Measurements from ENCODE around the gene MTHFD2L.

MTHFD2L gene

DNA sequence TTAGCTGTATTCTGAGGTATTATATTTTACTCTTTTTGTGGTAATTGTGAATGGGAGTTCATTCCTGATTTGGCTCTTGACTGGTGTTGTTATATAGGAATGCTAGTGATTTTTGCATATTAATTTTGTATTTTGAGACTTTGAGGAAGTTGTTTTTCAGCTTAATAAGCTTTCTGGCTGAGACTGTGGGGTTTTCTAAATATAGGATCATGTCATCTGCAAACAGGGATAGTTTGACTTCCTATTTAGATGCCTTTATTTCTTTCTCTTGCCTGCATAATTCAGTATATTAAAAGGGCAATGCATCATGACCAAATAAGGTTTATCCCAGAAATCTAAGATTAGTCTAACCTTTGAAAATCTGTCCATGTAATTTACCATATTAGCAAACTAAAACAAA is 105.6 kb downstream of the MTHFD2L start:
- DNase-seq, result no peak
- TF ChIP-seq POLR2A (IDR thresholded peaks at IDR 0.05; ENCODE audit: low read length), result no peak
- no peak for TF ChIP-seq GATA1 (IDR thresholded peaks at IDR 0.05; ENCODE audit: low read depth, low read length)

DNA sequence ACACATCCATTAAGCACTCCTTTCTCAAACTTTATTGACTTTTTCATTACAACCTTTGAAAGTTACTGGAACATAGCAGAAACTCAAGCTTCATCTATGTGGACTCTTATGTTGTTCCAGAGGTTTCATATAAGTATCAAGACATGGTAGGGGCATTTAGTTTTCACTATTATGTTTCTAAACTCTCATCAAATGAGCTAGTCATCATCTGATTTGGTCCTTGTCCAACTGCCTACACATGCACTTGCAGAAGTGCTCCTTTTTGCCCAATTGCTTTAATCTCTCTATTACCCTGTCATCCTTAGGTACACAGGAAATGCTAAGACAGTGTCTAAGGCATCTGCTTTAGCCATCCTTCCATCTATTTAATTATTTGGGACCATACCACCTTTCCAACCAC is 108.2 kb downstream of the MTHFD2L start:
- DNase-seq, result no peak
- TF ChIP-seq POLR2A (IDR thresholded peaks at IDR 0.05; ENCODE audit: low read length) (no peak), GATA1 (IDR thresholded peaks at IDR 0.05; ENCODE audit: low read depth, low read length) (no peak)

DNA sequence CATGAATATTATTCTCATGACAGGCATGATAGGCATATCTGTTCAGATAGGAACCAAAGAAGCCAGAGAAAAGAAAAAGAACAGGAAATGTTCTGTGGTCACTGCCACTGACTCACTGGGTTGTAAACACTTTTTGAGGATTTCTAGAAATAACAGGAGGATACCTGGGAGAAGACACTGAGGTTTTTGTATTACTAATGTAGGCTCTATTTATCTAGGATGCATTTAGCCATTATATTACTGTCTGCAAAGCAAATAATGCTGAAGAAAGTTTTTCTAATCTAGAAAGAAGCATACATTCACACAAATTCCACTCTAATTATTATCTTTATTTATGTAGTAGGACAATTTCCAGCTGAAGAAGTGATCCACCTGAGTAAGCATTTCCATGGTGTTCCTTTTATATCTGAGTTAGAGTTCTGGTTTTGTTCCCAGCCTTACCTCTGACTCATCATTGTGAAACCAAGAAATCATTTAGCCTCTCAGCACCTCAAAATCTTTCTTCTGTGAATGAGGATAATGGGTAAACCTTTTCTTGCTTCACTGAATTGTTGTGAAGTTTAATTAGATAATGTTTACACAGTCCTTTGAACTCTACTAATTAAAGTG is 110.2 kb downstream of the MTHFD2L start:
- TF ChIP-seq GATA1 (IDR thresholded peaks at IDR 0.05; ENCODE audit: low read depth, low read length) (no peak), POLR2A (IDR thresholded peaks at IDR 0.05; ENCODE audit: low read length) (no peak)
- DNase-seq, result no peak

DNA sequence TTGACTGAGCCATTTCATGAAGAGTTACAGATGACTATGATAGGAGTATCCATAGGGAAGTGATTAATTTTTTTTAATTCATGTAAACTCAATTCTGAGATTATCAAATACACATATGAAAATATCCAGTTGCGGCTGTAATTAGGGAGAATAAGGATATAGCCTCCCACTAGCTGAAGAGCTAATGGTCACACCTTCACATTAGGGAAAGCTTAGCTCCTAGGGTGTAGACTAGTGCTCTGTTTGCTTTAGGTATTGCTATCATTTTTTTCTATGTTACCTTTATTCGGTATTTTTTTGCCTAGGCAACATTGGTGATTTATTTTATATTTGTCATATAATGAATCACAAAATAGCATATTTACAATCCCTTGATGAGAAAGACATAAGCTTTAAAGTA is 110.7 kb downstream of the MTHFD2L start:
- no peak for DNase-seq
- TF ChIP-seq POLR2A (IDR thresholded peaks at IDR 0.05; ENCODE audit: low read length), result no peak
- no peak for TF ChIP-seq GATA1 (IDR thresholded peaks at IDR 0.05; ENCODE audit: low read depth, low read length)

DNA sequence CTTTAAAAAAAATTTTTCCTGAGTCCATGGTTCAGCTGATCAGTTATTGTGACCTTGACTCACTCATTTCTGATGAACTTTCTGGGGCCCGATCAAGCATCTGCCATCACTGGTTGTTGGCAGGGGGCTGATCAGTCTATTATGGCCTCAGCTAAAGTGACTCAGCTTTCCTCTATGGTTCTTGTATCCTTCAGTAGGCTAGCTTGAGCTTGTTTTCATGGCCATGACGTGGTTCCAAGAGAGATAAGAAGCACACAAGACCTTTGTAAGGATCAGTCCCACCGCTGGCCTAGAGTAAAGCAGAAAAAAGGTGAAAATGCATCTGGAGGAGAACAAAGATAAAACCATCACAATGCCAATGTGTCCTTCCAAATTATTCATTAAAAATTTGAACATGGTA is 120.6 kb downstream of the MTHFD2L start:
- TF ChIP-seq GATA1 (IDR thresholded peaks at IDR 0.05; ENCODE audit: low read depth, low read length), result no peak
- no peak for TF ChIP-seq POLR2A (IDR thresholded peaks at IDR 0.05; ENCODE audit: low read length)
- no peak for DNase-seq

DNA sequence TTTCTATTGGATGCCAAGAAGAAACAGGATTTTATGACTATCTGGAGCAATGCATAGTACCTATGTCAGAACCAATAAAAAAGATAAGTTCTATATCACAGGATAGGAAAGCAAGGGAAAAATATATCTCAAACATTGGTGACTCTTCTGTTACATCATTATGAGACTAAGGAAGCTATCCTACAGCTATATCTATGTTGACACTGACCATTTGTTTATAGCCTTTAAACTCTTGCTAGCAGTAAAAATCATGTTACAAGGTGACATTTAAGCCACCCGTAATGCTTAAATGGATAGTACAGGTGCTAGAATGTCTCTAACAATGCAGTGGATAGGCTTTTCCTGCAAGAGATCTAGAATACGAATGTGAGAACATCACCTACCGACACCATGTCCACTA is 121.8 kb downstream of the MTHFD2L start:
- no peak for DNase-seq
- TF ChIP-seq POLR2A (IDR thresholded peaks at IDR 0.05; ENCODE audit: low read length) (no peak), GATA1 (IDR thresholded peaks at IDR 0.05; ENCODE audit: low read depth, low read length) (no peak)

DNA sequence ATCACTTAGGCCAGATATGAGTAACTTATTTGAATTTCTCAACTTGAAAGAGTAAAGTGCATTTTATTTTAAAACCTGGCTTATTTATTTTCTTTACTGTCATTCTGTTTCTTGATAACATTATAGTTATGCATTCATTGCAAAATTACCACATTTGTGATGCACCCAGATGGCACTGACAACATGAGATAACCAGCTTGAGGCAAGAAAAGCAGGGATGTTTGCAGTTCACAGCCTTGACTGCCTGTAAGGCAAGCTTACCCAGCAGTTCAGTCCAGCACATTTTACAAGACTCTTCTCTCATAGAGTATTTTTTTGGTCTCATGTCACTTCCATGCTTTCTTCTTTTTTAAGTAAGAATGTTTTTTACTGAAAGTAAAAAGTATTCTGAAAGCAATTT is 125.0 kb downstream of the MTHFD2L start:
- TF ChIP-seq POLR2A (IDR thresholded peaks at IDR 0.05; ENCODE audit: low read length) (no peak), GATA1 (IDR thresholded peaks at IDR 0.05; ENCODE audit: low read depth, low read length) (no peak)
- DNase-seq, result peak; percentile 38 to 41

DNA sequence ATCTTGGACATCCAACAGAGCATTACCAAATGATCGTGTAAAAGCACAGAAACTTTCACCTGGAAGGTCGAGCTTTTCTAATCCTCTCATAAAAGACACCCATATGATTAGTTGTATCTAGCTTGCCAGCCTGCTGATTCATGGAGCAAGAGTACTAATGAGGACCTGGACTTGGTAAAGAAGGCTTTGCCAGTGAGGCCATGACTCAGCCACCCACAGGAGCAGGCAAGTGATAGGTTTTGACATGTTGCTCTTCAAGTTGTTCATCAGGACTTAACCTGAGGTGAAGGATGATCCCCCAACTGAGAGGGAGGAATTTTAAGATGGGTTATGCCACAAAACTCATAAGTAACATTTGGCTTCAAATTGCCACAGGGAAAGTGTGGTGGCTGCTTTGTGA is 125.7 kb downstream of the MTHFD2L start:
- TF ChIP-seq GATA1 (IDR thresholded peaks at IDR 0.05; ENCODE audit: low read depth, low read length) (no peak), POLR2A (IDR thresholded peaks at IDR 0.05; ENCODE audit: low read length) (no peak)
- DNase-seq, result peak; percentile 3 to 50

DNA sequence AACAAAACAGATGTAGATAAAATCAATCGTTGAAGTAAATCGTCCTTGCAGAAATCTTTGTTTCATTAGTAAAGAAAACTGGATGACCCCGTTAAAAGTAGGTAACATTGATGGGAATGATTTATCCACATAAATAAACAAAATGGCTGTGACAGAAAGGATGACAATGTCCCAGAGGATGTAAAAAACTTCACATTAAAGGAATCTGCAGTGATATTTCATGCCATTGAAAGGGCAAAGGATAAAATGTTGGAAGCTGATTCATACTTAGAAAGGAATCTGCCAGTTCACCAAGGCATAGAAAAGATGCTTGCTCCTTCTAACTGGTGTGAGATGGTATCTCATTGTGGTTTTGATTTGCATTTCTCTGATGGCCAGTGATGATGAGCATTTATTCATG is 126.1 kb downstream of the MTHFD2L start:
- no peak for DNase-seq
- no peak for TF ChIP-seq POLR2A (IDR thresholded peaks at IDR 0.05; ENCODE audit: low read length)
- TF ChIP-seq GATA1 (IDR thresholded peaks at IDR 0.05; ENCODE audit: low read depth, low read length), result no peak

DNA sequence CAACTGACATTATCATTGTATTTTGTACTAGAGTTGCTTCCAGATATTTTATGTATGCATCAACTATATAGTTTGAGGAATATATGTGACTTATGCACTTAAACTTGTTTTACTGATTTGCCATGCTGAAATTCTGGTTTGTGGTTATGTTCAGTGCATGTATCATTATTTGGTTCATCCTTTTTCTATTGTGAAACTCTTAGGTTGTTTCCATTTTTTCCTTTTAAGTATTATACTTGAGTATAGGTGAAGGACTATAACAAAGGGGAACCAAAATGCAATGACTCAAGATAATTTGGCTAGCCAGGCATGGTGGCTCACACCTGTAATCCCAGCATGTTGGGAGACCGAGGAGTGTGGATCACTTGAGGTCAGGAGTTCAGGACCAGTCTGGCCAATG is 129.2 kb downstream of the MTHFD2L start:
- no peak for TF ChIP-seq GATA1 (IDR thresholded peaks at IDR 0.05; ENCODE audit: low read depth, low read length)
- no peak for TF ChIP-seq POLR2A (IDR thresholded peaks at IDR 0.05; ENCODE audit: low read length)
- DNase-seq, result no peak

DNA sequence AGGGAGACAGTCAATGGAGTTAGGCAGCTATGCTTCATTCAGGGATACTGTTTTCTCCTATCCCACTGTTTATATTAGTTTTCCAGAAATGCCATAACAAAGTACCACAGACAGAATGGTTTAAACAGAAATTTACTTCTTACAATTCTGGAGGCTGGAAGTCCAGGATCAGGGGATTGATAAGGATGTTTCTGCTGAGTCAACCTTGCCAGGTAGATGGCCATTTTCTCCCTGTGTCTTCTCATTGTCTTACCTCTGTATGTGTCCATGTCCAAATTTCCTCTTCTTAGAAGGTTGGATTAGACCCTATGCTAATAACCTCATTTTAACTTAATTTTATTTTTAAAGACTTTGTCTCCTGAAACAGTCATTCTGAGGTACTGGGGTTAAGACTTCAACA is 129.9 kb downstream of the MTHFD2L start:
- no peak for DNase-seq
- TF ChIP-seq POLR2A (IDR thresholded peaks at IDR 0.05; ENCODE audit: low read length), result no peak
- no peak for TF ChIP-seq GATA1 (IDR thresholded peaks at IDR 0.05; ENCODE audit: low read depth, low read length)

DNA sequence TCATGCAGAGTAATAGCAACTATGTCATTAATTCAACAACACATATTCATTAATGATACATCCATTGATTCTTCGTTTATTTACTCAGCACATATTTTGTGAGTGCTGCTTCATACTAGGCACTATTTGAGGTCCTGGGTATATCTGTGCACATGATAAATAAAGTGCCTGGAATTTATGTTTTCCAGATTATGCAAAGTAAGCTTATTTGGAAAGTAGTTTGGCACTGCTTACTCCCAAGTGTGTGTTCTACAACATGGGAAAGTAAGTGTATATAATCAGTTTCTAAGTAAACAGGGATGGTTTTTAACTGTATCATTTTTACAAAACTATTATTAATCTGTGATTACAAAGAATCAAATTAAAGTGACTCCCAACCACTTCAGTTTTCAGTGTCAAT is 133.6 kb downstream of the MTHFD2L start:
- no peak for DNase-seq
- TF ChIP-seq GATA1 (IDR thresholded peaks at IDR 0.05; ENCODE audit: low read depth, low read length), result no peak

DNA sequence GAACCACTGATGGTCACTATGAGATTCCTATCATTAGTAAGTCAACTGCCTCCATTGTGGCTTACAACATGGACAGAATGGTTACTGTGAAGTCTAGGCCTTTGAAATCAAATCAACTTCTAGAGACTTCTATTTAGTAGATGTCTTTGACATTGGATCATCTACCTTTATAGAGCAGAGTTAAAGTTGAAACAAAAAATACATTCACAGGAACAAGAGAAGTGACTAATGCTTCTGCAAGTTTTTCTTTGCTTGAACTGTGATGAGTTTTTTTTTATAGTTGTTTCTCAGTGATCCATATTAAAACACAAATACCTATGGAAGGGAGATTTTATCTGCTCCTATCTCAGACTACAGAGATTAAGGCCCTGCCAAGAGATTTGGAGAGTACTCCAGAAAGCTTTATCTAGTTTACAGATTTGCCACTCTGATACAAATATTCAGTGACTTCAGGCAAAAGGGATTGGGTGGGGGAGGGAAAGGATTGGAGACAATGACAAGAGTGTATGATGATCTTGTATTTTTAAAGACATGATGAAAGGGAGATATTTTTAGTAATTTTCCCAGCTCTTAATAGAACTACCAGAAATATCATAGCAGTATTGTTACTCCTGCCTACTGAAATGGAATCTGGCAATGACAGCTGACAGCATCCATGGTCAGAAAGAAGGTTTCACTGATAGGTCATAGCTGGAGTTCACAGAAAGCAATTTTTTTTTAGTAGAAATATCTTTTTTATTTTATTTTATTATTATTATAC is 134.4 kb downstream of the MTHFD2L start:
- DNase-seq, result no peak
- TF ChIP-seq GATA1 (IDR thresholded peaks at IDR 0.05; ENCODE audit: low read depth, low read length), result no peak

DNA sequence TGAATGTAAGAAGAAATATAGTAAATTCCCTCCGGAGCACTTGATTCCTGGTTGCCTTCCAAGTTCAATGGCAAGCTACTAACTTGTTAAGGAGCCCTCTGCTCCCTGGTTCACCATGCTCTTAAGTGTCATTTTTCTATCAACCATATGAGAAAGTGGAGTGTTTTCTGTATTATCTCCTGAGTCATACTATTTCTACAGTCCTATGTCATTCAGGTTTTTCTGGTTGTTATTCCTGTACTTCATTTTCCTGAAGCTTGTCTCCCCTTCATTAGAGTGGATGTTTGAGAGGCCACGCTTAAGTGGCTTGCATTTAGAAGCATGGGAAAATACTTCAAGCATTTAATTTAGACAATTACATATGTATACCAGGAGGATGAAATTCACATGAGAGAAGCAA is 135.6 kb downstream of the MTHFD2L start:
- DNase-seq, result no peak
- TF ChIP-seq POLR2A (IDR thresholded peaks at IDR 0.05; ENCODE audit: low read length) (no peak), GATA1 (IDR thresholded peaks at IDR 0.05; ENCODE audit: low read depth, low read length) (no peak)

DNA sequence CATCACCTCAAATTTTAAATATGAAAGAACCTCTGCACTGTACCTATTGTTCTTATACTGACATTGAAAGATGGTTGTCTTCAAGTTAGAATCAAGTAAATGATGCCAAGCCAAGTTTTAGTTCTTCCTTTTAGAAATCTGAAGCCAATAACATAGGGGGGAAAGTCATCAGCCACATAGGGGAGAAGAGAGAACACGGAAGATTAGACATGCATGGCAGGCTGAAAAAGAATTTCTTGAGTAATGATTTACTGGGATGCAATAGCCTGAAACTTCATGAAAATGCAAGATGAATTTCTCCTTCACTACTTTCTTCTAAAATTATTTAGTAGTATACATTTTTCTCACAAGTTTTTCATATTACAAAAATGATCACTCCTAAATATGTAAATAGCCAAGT is 136.8 kb downstream of the MTHFD2L start:
- DNase-seq, result no peak
- TF ChIP-seq GATA1 (IDR thresholded peaks at IDR 0.05; ENCODE audit: low read depth, low read length) (no peak), POLR2A (IDR thresholded peaks at IDR 0.05; ENCODE audit: low read length) (no peak)
